Spleen (tissue), 11 donors: ENCODE results near the gene FBXO31. TPM values are rescaled to one million over a fixed set of nuclear protein-coding genes. Genes with fewer than 3 reads are reported as not detected.

Source experiments
- DNase-seq: peaks from one replicate; pipeline ENCODE4 v3.0.0-alpha.2; 2020
- H3K27ac ChIP-seq, 8 donors: fragments of 200-600 bp; sonication (generic) in 7 of 8; 1 replicate in 4 of 8; 2 replicates in 4 of 8; pipeline versions ENCODE4 v1.5.0 to v1.8.0; 2016 to 2021; ENCODE audit warnings: inconsistent platforms in 4 of 8, mild to moderate bottlenecking in 4 of 8, moderate library complexity in 1 of 8
- H3K27me3 ChIP-seq, 7 donors: fragments of 200-600 bp; sonication (generic) in 6 of 7; replicated peaks in 1 of 7; 1 replicate in 4 of 7; 2 replicates in 3 of 7; pipeline versions ENCODE4 v1.5.0 to v1.8.0; 2016 to 2021; ENCODE audit warnings: inconsistent platforms in 3 of 7, mild to moderate bottlenecking in 1 of 7
- H3K36me3 ChIP-seq, 6 donors: fragments of 200-600 bp; sonication (generic) in 5 of 6; 1 replicate in 4 of 6; 2 replicates in 2 of 6; pipeline versions ENCODE4 v1.5.0 to v1.8.0; 2016 to 2021; ENCODE audit warnings: inconsistent platforms in 2 of 6
- H3K4me1 ChIP-seq, 6 donors: fragments of 200-600 bp; sonication (generic) in 5 of 6; 1 replicate in 3 of 6; 2 replicates in 3 of 6; pipeline versions ENCODE4 v1.5.0 to v1.8.0; 2016 to 2021; ENCODE audit warnings: inconsistent platforms in 3 of 6
- H3K4me3 ChIP-seq, 8 donors: fragments of 200-600 bp; sonication (generic) in 7 of 8; 1 replicate in 4 of 8; 2 replicates in 4 of 8; pipeline versions ENCODE4 v1.5.0 to v1.8.0; 2016 to 2021; ENCODE audit warnings: inconsistent platforms in 4 of 8, mild to moderate bottlenecking in 4 of 8, moderate library complexity in 2 of 8
- H3K9me3 ChIP-seq, 8 donors: fragments of 200-600 bp; sonication (generic) in 7 of 8; 1 replicate in 4 of 8; 2 replicates in 4 of 8; pipeline versions ENCODE4 v1.5.0 to v1.8.0; 2016 to 2021; ENCODE audit warnings: inconsistent platforms in 4 of 8
- POLR2A ChIP-seq, 3 donors: fragments of 450-650 bp; IDR thresholded peaks; one replicate each; pipeline ENCODE4 v1.5.1; 2017; ENCODE audit warnings: antibody characterized with exemption in 3 of 3, mild to moderate bottlenecking in 1 of 3
- POLR2AphosphoS5 ChIP-seq, 3 donors: sonication (generic); formaldehyde crosslinking; IDR thresholded peaks; one replicate each; pipeline ENCODE4 v1.5.1; 2017; ENCODE audit warnings: antibody characterized with exemption in 3 of 3
- WGBS, 5 donors: extraction: QIAGEN DNeasy Blood & Tissue Kit in 3 of 5; methylation state at CpG; one replicate each; pipeline versions ENCODE4 v1.1.5 to v1.1.7; 2013 to 2018; 5-methylcytosine and 5-hydroxymethylcytosine counted together
- intact Hi-C: fragments of 100-400 bp; cut with DNase I; formaldehyde crosslinking; loops from one replicate; pipeline ENCODE4 v1.15.0; 2023; ENCODE audit warnings: low total_unique reads
- polyA plus RNA-seq, 3 donors: library from polyadenylated mRNA; stranded (reverse); fragments of 200-250 nt; gene quantifications; one replicate each; pipeline ENCODE4 v1.2.1, GENCODE V29; 2013
- total RNA-seq, 7 donors: library from RNA; depleted of rRNA in 3 of 7; stranded (reverse); fragments of >200 nt in 3 of 7; fragmentation: NEBNext Ultra II Directional in 4 of 7; extraction: Animal tissue kit (Norgen Biotek cat#: 25700) in 4 of 7; gene quantifications; one replicate each; pipeline versions ENCODE4 v1.1.0 to v1.2.1, GENCODE V29; 2016 to 2021
- TF ChIP-seq, protein P1 (sequence below), 11 experiments: fragments of 200-600 bp in 7 of 11; fragments of 450-650 bp in 4 of 11; sonication (generic) in 4 of 11; IDR thresholded peaks in 8 of 11; conservative IDR thresholded peaks in 3 of 11; 1 replicate in 7 of 11; 2 replicates in 4 of 11; pipeline versions ENCODE4 v1.4.0 to v1.8.0; 2016 to 2021; ENCODE audit warnings: antibody characterized with exemption in 11 of 11, inconsistent platforms in 4 of 11, mild to moderate bottlenecking in 1 of 11
- donor health status: healthy with polysubstance abuse.
- donor health status: DM: no; HTN: no; CAD: no; lungs with moderate emphysema.
- donor health status: DM: no; HTN: no; CAD: no.
- donor health status: Bipolar disorder and iron deficiency.
- donor health status: healthy.
- donor health status: DM: no; HTN: no; CAD: no.
- donor health status: DM: yes; HTN: yes; CAD: no.

Gene FBXO31
- total and polyA plus RNA-seq, 10 donors, result 7.9 to 30.6 (median 26.7) TPM

DNA sequence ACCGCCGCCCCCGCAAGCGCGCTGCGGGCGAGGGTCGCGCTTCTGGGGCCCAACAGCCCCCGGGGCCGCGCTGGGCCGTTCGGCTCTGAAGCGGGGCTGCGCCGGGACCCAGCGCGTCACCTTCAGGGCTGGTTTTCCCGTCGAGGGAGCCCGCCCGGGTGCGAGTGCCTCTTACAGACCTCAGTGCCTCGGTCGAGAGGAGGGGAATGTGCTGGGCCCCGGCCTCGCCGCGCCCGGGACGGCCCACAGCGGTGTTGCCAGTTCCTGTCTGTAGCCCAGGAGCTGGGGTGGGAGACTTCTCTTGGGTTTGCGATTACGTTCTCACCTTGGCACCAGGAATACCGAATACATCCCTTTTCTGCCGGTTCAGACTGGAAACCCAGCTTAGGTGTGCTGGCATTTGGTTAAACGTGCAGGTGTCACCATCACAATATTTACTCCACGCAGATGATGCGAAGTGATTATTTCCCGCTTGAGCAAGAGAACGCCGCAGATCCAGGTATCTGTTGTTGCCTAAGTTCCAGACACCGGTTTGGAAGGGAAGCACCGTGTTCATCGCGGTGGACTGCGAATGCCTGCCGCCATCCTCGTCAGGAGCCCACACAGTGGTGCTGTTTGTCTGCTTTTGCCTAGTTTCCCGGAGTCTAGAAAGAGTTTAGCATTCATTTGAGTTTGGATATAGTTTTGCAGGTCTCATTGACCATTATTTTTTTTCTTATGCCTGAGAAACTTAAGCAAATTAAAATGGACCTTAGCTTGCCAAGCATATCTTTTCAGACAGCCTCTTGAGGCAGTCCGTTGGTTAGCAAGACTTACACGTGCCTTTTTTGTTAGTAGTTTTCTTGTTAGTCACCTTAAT, 9.5 kb upstream of the FBXO31 start:
- Histone ChIP-seq H3K36me3 (peaks cover 0 to 18% (median 0%) of the 10 kb centered on the region in 6 donors), H3K27me3 (no peaks in the 10 kb centered on the region), H3K27ac (peak overlapping the region in 7 of 8 donors; percentile 97 to 99 (median 98)), H3K4me1 (peaks cover 24 to 82% (median 55%) of the 10 kb centered on the region in 6 donors), H3K4me3 (peak overlapping the region; percentile 50 to 82 (median 70)), H3K9me3 (no peaks in the 10 kb centered on the region)
- no peak for TF ChIP-seq POLR2A (IDR thresholded peaks at IDR 0.05)
- peak in 2 of 3 donors; percentile 20 to 55 for TF ChIP-seq POLR2AphosphoS5 (IDR thresholded peaks at IDR 0.05)
- TF ChIP-seq, protein P1, sequence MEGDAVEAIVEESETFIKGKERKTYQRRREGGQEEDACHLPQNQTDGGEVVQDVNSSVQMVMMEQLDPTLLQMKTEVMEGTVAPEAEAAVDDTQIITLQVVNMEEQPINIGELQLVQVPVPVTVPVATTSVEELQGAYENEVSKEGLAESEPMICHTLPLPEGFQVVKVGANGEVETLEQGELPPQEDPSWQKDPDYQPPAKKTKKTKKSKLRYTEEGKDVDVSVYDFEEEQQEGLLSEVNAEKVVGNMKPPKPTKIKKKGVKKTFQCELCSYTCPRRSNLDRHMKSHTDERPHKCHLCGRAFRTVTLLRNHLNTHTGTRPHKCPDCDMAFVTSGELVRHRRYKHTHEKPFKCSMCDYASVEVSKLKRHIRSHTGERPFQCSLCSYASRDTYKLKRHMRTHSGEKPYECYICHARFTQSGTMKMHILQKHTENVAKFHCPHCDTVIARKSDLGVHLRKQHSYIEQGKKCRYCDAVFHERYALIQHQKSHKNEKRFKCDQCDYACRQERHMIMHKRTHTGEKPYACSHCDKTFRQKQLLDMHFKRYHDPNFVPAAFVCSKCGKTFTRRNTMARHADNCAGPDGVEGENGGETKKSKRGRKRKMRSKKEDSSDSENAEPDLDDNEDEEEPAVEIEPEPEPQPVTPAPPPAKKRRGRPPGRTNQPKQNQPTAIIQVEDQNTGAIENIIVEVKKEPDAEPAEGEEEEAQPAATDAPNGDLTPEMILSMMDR (IDR thresholded peaks at IDR 0.05 in 8 of 11, conservative IDR thresholded peaks at IDR 0.05 in 3 of 11), result peak in 7 of 11 experiments; percentile 17 to 54 (median 37)
- DNase-seq, result peak; percentile 94
- intact Hi-C loops, result no loop called here
- 3 to 7% (median 3%) methylated on average over 27 to 53 of the region's 53 CpGs for WGBS, 5 donors

DNA sequence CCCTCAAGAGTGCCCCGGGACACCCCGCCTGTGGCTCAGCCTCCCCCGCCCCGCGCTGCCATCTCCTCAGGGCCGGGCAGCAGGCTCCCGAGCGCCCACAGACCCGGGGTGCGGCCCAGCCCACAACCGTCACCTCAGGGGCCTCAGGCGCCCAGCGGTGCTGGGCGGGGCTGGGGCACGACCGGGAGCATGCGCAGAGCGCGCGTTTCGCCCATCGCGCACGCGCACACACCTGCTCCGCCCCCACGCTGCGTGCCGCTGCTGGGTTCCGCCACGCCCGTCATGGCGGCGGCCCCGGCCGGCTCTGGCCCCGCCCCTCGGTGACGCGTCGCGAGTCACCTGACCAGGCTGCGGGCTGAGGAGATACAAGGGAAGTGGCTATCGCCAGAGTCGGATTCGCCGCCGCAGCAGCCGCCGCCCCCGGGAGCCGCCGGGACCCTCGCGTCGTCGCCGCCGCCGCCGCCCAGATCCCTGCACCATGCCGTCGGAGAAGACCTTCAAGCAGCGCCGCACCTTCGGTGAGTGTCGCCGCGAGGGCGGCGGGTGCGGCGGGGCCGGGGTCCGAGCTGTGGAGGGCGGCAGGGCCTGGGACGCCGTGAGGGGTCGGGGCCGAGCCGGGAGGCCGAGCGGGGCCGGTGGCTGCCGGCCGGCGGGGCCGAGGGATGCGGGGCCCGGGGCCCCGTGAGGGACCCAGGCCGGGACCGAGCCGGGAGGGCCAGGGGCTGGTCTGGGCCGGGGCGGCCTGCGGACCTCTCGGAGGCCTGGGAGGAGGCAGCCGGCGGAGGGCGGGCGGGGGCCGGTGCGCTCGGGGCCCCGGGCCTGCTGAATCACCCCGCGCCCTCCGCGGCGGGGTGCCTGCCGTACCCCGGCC, 8.6 kb upstream of the FBXO31 start, which contains the start of gene MAP1LC3B:
Gene MAP1LC3B, plus strand, starts transcription at position 387 of the 871 bp plus-strand sequence. Its CDS starts 92 bp downstream, at position 479.
- H3K4me1 ChIP-seq, result peaks cover 22 to 82% (median 61%) of the 10 kb centered on the region in 6 donors
- H3K27ac ChIP-seq, result peak within 1 kb of the TSS; percentile 91 to 99 (median 98)

DNA sequence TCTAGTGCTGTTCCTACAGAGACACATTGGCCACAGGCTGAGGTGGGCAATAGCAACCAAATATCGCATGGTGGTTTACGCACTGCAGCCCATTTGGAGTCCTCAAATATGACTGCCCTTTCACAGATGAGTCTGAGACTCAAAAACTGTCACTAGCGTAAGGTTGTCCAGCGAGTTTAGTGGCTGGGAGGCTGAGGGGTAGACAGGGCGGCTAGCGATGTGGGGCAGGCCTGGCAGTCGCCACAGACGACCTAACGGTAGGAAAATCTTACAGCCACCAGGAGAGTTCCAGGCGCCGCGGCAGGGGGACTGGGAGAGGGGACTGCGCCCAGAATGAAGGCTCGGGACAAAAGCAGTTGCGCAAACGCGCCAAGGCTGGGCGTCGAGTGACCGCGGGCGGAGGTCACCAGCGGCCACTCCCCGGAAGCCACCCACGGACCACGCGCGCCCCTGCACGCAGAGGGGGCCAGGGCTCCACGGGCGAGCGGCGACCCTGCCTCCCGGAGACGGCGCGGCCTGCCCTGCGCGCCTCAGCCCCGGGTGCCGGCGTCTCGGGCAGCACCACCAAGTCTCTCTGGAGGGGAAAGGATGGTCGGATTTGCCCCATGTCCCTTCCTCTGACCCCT, 7.9 kb upstream of the FBXO31 start:
- H3K9me3 ChIP-seq, result no peaks in the 10 kb centered on the region
- peak overlapping the region; percentile 91 to 99 (median 98) for H3K27ac ChIP-seq
- peak overlapping the region; percentile 36 to 82 (median 69) for H3K4me3 ChIP-seq
- DNase-seq, result peak; percentile 93
- peaks cover 21 to 81% (median 64%) of the 10 kb centered on the region in 6 donors for H3K4me1 ChIP-seq
- H3K36me3 ChIP-seq, result peaks cover 0 to 14% (median 0%) of the 10 kb centered on the region in 6 donors
- 9 to 31% (median 10%) methylated on average over 14 to 44 of the region's 44 CpGs for WGBS, 5 donors
- H3K27me3 ChIP-seq, result no peaks in the 10 kb centered on the region
- intact Hi-C loops, result no loop called here
- TF ChIP-seq, protein P1 (IDR thresholded peaks at IDR 0.05 in 8 of 11, conservative IDR thresholded peaks at IDR 0.05 in 3 of 11), result no peak
- TF ChIP-seq POLR2AphosphoS5 (IDR thresholded peaks at IDR 0.05) (no peak), POLR2A (IDR thresholded peaks at IDR 0.05) (no peak)

More for the DNA sequence above, 8.6 kb upstream of the FBXO31 start, which contains the start of gene MAP1LC3B:
- peak within 1 kb of the TSS; percentile 50 to 82 (median 70) for H3K4me3 ChIP-seq
- no peaks in the 10 kb centered on the region for H3K27me3 ChIP-seq
- intact Hi-C loops, result no loop called here
- no peaks in the 10 kb centered on the region for H3K9me3 ChIP-seq
- peaks cover 0 to 18% (median 0%) of the 10 kb centered on the region in 6 donors for H3K36me3 ChIP-seq
- peak; percentile 99 for DNase-seq
- TF ChIP-seq POLR2AphosphoS5 (IDR thresholded peaks at IDR 0.05) (peak; percentile 100), POLR2A (IDR thresholded peaks at IDR 0.05) (peak; percentile 94)
- TF ChIP-seq, protein P1 (IDR thresholded peaks at IDR 0.05 in 8 of 11, conservative IDR thresholded peaks at IDR 0.05 in 3 of 11), result peak in 1 of 11 experiments; percentile 25
- 0 to 1% (median 1%) methylated on average over 9 to 113 of the region's 113 CpGs for WGBS, 5 donors
